ENCODE data around the gene ATRIP.

ATRIP gene

DNA sequence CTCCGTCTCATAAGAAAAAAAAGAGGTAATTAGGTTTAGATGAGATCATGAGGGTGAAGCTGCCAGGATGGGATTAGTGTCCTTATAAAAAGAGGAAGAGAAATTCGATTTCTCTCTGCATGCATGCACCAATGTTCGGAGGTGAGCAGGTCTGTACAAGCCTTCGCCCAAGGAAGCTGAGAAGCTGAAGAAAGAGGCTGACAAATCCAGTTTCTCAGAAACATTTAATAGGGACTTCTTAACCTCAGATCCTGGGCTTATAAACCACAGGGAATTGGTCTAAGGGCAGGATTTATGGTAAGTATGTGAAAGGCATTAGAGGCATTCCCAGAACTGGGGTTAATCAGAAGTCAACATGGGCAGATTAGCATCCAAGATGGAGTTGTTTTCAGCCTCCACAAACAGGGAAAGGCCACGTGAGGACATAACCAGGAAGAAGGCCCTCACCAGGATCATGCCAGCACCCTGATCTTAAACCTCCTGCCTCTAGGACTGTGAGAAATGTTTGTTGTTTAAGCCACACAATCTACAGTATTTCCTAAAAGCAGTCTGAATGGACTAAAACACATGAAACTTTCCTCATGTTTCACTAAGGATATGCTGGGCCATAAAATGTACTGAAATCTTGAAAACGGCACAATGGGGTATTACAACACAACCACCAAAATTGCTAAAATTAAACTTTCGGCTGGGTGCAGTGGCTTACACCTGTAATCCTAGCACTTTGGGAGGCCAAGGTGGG, 46.1 kb downstream of the ATRIP start:
- Histone ChIP-seq H4K20me1 (ENCODE audit: insufficient read depth, low read length) (no peaks in the 10 kb centered on the region), H3K4me2 (ENCODE audit: insufficient read depth, low read length) (no peak overlapping the region), H3K9ac (ENCODE audit: low read depth, low read length) (no peak overlapping the region), H2AFZ (ENCODE audit: low read depth, low read length) (no peak overlapping the region), H3K9me3 (ENCODE audit: insufficient read depth, low read length, severe bottlenecking) (no peaks in the 10 kb centered on the region), H3K79me2 (ENCODE audit: insufficient read depth, low read length) (no peaks in the 10 kb centered on the region), H3K36me3 (ENCODE audit: insufficient read depth, low read length) (no peaks in the 10 kb centered on the region), H3K27ac (ENCODE audit: low read length) (no peak overlapping the region), H3K4me3 (ENCODE audit: low read depth in 1 of 2, low read length in 2 of 2) (no peak overlapping the region), H3K4me1 (ENCODE audit: insufficient read depth, low read length) (no peaks in the 10 kb centered on the region), H3K27me3 (ENCODE audit: insufficient read depth, low read length, poor library complexity) (no peaks in the 10 kb centered on the region)
- no peak for ATAC-seq (ENCODE audit: insufficient read depth, low read depth)
- DNase-seq = no peak
- TF ChIP-seq, protein P1, sequence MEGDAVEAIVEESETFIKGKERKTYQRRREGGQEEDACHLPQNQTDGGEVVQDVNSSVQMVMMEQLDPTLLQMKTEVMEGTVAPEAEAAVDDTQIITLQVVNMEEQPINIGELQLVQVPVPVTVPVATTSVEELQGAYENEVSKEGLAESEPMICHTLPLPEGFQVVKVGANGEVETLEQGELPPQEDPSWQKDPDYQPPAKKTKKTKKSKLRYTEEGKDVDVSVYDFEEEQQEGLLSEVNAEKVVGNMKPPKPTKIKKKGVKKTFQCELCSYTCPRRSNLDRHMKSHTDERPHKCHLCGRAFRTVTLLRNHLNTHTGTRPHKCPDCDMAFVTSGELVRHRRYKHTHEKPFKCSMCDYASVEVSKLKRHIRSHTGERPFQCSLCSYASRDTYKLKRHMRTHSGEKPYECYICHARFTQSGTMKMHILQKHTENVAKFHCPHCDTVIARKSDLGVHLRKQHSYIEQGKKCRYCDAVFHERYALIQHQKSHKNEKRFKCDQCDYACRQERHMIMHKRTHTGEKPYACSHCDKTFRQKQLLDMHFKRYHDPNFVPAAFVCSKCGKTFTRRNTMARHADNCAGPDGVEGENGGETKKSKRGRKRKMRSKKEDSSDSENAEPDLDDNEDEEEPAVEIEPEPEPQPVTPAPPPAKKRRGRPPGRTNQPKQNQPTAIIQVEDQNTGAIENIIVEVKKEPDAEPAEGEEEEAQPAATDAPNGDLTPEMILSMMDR (IDR thresholded peaks at IDR 0.05; ENCODE audit: borderline replicate concordance, extremely low read depth, low read length, poor library complexity, severe bottlenecking) = no peak
- no peak for TF ChIP-seq EZH2 (IDR thresholded peaks at IDR 0.05; ENCODE audit: borderline replicate concordance, low read depth, low read length, severe bottlenecking)

DNA sequence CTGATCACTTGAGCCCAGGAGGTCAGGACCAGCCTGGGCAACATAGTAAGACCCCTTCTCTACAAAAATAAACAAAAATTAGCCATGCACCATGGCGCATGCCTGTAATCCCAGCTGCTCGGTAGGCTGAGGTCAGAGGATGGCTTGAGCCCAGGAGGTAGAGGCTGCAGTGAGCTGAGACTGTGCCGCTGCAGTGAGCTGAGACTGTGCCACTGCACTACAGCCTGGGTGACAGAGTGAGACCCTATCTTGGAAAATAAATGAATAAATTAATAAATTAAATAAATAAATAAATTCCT, 46.6 kb downstream of the ATRIP start:
- Histone ChIP-seq H3K4me1 (ENCODE audit: insufficient read depth, low read length) (no peaks in the 10 kb centered on the region), H2AFZ (ENCODE audit: low read depth, low read length) (no peak overlapping the region), H3K27ac (ENCODE audit: low read length) (no peak overlapping the region), H4K20me1 (ENCODE audit: insufficient read depth, low read length) (no peaks in the 10 kb centered on the region), H3K79me2 (ENCODE audit: insufficient read depth, low read length) (no peaks in the 10 kb centered on the region), H3K4me3 (ENCODE audit: low read depth in 1 of 2, low read length in 2 of 2) (no peak overlapping the region), H3K36me3 (ENCODE audit: insufficient read depth, low read length) (no peaks in the 10 kb centered on the region), H3K27me3 (ENCODE audit: insufficient read depth, low read length, poor library complexity) (no peaks in the 10 kb centered on the region), H3K9ac (ENCODE audit: low read depth, low read length) (no peak overlapping the region), H3K4me2 (ENCODE audit: insufficient read depth, low read length) (no peak overlapping the region), H3K9me3 (ENCODE audit: insufficient read depth, low read length, severe bottlenecking) (no peaks in the 10 kb centered on the region)
- TF ChIP-seq, protein P1 (IDR thresholded peaks at IDR 0.05; ENCODE audit: borderline replicate concordance, extremely low read depth, low read length, poor library complexity, severe bottlenecking) = no peak
- TF ChIP-seq EZH2 (IDR thresholded peaks at IDR 0.05; ENCODE audit: borderline replicate concordance, low read depth, low read length, severe bottlenecking) = no peak
- ATAC-seq (ENCODE audit: insufficient read depth, low read depth) = no peak
- DNase-seq = no peak

DNA sequence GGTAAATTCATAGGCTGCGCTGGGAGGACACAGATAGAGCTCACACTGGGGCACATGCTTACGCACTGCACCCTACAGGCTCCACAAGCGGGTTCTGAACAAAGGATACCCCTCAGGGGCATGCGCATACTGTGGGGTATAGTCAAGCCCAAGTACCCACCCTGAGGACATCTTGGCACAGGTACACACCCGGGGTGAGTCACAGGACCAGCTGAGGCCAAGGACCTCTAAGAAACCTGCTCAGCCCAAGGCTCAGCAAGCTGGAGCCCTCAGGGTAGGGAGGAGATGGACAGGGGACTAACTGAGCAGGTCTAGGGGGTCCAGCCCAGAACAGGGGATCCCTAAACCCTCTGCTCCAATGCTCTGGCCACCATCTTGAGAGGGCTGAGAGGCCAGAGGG, 54.1 kb downstream of the ATRIP start:
- ATAC-seq (ENCODE audit: insufficient read depth, low read depth) (no peak), DNase-seq (no peak)
- H3K79me2 ChIP-seq (ENCODE audit: insufficient read depth, low read length) = no peaks in the 10 kb centered on the region
- H3K27me3 ChIP-seq (ENCODE audit: insufficient read depth, low read length, poor library complexity) = peaks cover 11% of the 10 kb centered on the region
- H4K20me1 ChIP-seq (ENCODE audit: insufficient read depth, low read length) = peaks cover 15% of the 10 kb centered on the region; the same call in 1 of the 2 replicates
- no peak overlapping the region for H3K9ac ChIP-seq (ENCODE audit: low read depth, low read length)
- H3K4me1 ChIP-seq (ENCODE audit: insufficient read depth, low read length) = no peaks in the 10 kb centered on the region
- TF ChIP-seq, protein P1 (IDR thresholded peaks at IDR 0.05; ENCODE audit: borderline replicate concordance, extremely low read depth, low read length, poor library complexity, severe bottlenecking) = no peak
- TF ChIP-seq EZH2 (IDR thresholded peaks at IDR 0.05; ENCODE audit: borderline replicate concordance, low read depth, low read length, severe bottlenecking) = no peak
- no peak overlapping the region for H3K27ac ChIP-seq (ENCODE audit: low read length)
- H3K4me3 ChIP-seq (ENCODE audit: low read depth in 1 of 2, low read length in 2 of 2) = no peak overlapping the region
- H3K4me2 ChIP-seq (ENCODE audit: insufficient read depth, low read length) = no peak overlapping the region
- H3K9me3 ChIP-seq (ENCODE audit: insufficient read depth, low read length, severe bottlenecking) = no peaks in the 10 kb centered on the region
- no peaks in the 10 kb centered on the region for H3K36me3 ChIP-seq (ENCODE audit: insufficient read depth, low read length)
- H2AFZ ChIP-seq (ENCODE audit: low read depth, low read length) = no peak overlapping the region

Measured in DND-41 (cell line).